Kidney epithelial cell (primary cell): ENCODE measurements around the gene MIX23. TPM values are rescaled to one million over a fixed set of nuclear protein-coding genes. Genes with fewer than 3 reads are reported as not detected.
A peak's percentile ranks its signal among the peaks of the same experiment; 100 is the strongest.
"Not testable (repeated sequence)": the region's sequence is repeated elsewhere in the genome, so short reads cannot be mapped to it uniquely, and the experiment has no call there.

Source experiments
- DNase-seq: peaks from one replicate; pipeline ENCODE4 v3.0.0-alpha.2; 2010; ENCODE audit warnings: low read depth
- H3K27me3 ChIP-seq: 2 replicates; pipeline ENCODE4 v1.6.0; 2011; ENCODE audit warnings: low read length; ENCODE audit not compliant: control insufficient read depth, insufficient read depth
- H3K36me3 ChIP-seq: 2 replicates; pipeline ENCODE4 v1.5.1; 2011; ENCODE audit warnings: low read length; ENCODE audit not compliant: control insufficient read depth, insufficient read depth
- H3K4me3 ChIP-seq: 2 replicates; pipeline ENCODE4 v1.5.1; 2011; ENCODE audit warnings: low read depth, mild to moderate bottlenecking, control low read depth, low read length
- CTCF ChIP-seq: IDR thresholded peaks from 2 replicates; pipeline ENCODE4 v1.5.1; 2011; ENCODE audit warnings: mild to moderate bottlenecking, moderate library complexity, low read length, control low read depth, inconsistent platforms; ENCODE audit not compliant: insufficient read depth, poor library complexity, severe bottlenecking
- total RNA-seq: library from RNA; depleted of rRNA; stranded (reverse); fragments of >200 nt; gene quantifications from 2 replicates; pipeline ENCODE4 v1.2.3, GENCODE V29; 2015

The MIX23 gene
- total RNA-seq, 1 donor from 2014 or later, result 24.8 TPM

GRCh38 chr3:122387709-122388108 lies 4.7 kb upstream of the MIX23 start:
- H3K4me3 ChIP-seq, result no peak overlapping the region
- no peak for DNase-seq
- no peaks in the 10 kb centered on the region for H3K36me3 ChIP-seq
- H3K27me3 ChIP-seq, result no peaks in the 10 kb centered on the region
- no peak for TF ChIP-seq CTCF

GRCh38 chr3:122383771-122384697 lies 1.0 kb upstream of the MIX23 start, which contains the start of gene FAM162A:
Gene FAM162A (plus strand): TSS chr3:122384182. CDS start chr3:122384266, 84 bp downstream.
- peak; percentile 44 for DNase-seq
- peak within 1 kb of the TSS; percentile 90 for H3K4me3 ChIP-seq
- H3K36me3 ChIP-seq, result no peaks in the 10 kb centered on the region
- TF ChIP-seq CTCF, result peak; percentile 60
- no peaks in the 10 kb centered on the region for H3K27me3 ChIP-seq

GRCh38 chr3:122377975-122378374 lies 5.1 kb downstream of the MIX23 start:
- no peak for TF ChIP-seq CTCF

GRCh38 chr3:122374034-122374433 lies 9.0 kb downstream of the MIX23 start:
- no peak for DNase-seq
- Histone ChIP-seq H3K36me3 (no peaks in the 10 kb centered on the region), H3K27me3 (no peaks in the 10 kb centered on the region), H3K4me3 (no peak overlapping the region)
- no peak for TF ChIP-seq CTCF

More at GRCh38 chr3:122377975-122378374, 5.1 kb downstream of the MIX23 start:
- no peaks in the 10 kb centered on the region for H3K27me3 ChIP-seq
- no peaks in the 10 kb centered on the region for H3K36me3 ChIP-seq
- no peak overlapping the region for H3K4me3 ChIP-seq
- DNase-seq, result no peak

GRCh38 chr3:122366379-122366749 lies 16.7 kb downstream of the MIX23 start:
- no peaks in the 10 kb centered on the region for H3K27me3 ChIP-seq
- no peak overlapping the region for H3K4me3 ChIP-seq
- no peak for TF ChIP-seq CTCF
- DNase-seq, result no peak
- peaks cover 2% of the 10 kb centered on the region for H3K36me3 ChIP-seq

- not testable (repeated sequence) for H3K27me3 ChIP-seq, H3K4me3 ChIP-seq, H3K36me3 ChIP-seq, DNase-seq
Observed at GRCh38 chr3:122365582-122366378, 17.3 kb downstream of the MIX23 start.
